K562 (cell line): ENCODE measurements around the gene TESMIN. TPM values are rescaled to one million over a fixed set of nuclear protein-coding genes. Genes with fewer than 3 reads are reported as not detected.
A peak's percentile ranks its signal among the peaks of the same experiment; 100 is the strongest.

Experiments used
- ATAC-seq: fragments of 200-7000 bp; cut with Tn5 transposase; 3 replicates; pipeline ENCODE4 v1.9.1; 2020; ENCODE audit warnings: moderate library complexity
- BruUV-seq: library from RNA; stranded (reverse); fragments of 400-500 nt; replicated peaks from 2 replicates; lab custom pipeline; 2021; lab: Mats Ljungman, UMichigan
- CTCF ChIA-PET: fragments of 300-600 bp; formaldehyde crosslinking; extraction: SDS; loops from one replicate; lab custom pipeline; 2021; ENCODE audit warnings: low intra/inter-chr PET ratio; lab: Yijun Ruan, JAX
- POLR2A ChIA-PET: fragments of 300-600, 350-650 bp; sonication (Branson Sonifier 250); formaldehyde crosslinking; extraction: SDS; loops from one replicate; lab custom pipeline; 2021; ENCODE audit warnings: antibody characterized with exemption, inconsistent platforms; lab: Yijun Ruan, JAX
- DNase-seq, 4 experiments: peaks; one replicate each; pipeline versions ENCODE4 v3.0.0 to v3.0.0-alpha.2; 2011 to 2018; ENCODE audit warnings: low spot score in 3 of 4, mixed read lengths in 3 of 4; ENCODE audit errors: extremely low read depth in 1 of 4
- FAIRE-seq: peaks from 2 replicates; lab custom pipeline; 2011; peaks lifted over from hg19 to GRCh38; lab: Jason Lieb, UNC
- H2AFZ ChIP-seq: 2 replicates; pipeline ENCODE4 v1.6.0; 2011; ENCODE audit warnings: low read depth, low read length, control low read depth, inconsistent platforms
- H3K27ac ChIP-seq: fragments of 200-600 bp; 3 replicates; pipeline ENCODE4 v1.8.0; 2011; ENCODE audit warnings: low read depth, mild to moderate bottlenecking, control low read depth, inconsistent platforms, low read length, moderate library complexity, mixed read lengths; ENCODE audit errors: extremely low read depth
- H3K27me3 ChIP-seq, 2 experiments: fragments of 300-600 bp in 1 of 2; 2 replicates in 1 of 2; 3 replicates in 1 of 2; pipeline versions ENCODE4 v1.6.0 to v1.8.0; 2011; ENCODE audit warnings: inconsistent platforms in 2 of 2, low read length in 2 of 2, mild to moderate bottlenecking in 1 of 2, mixed read lengths in 1 of 2, moderate library complexity in 1 of 2; ENCODE audit not compliant: control insufficient read depth in 2 of 2, insufficient read depth in 2 of 2
- H3K36me3 ChIP-seq: fragments of 300-600 bp; 3 replicates; pipeline ENCODE4 v1.8.0; 2011; ENCODE audit warnings: mild to moderate bottlenecking, low read length, inconsistent platforms; ENCODE audit not compliant: control insufficient read depth, insufficient read depth
- H3K4me1 ChIP-seq, 2 experiments: fragments of 200-600 bp in 1 of 2; replicated peaks in 1 of 2; 2 replicates in 1 of 2; 3 replicates in 1 of 2; pipeline versions ENCODE4 v1.5.1 to v1.8.0; 2011; ENCODE audit warnings: inconsistent platforms in 2 of 2, low read length in 2 of 2, mild to moderate bottlenecking in 1 of 2, mixed read lengths in 1 of 2, moderate library complexity in 1 of 2; ENCODE audit not compliant: control insufficient read depth in 2 of 2, insufficient read depth in 2 of 2
- H3K4me2 ChIP-seq: 2 replicates; pipeline ENCODE4 v1.6.1; 2011; ENCODE audit warnings: low read length, control low read depth, inconsistent platforms, mixed read lengths; ENCODE audit not compliant: insufficient read depth
- H3K4me3 ChIP-seq: fragments of 200-600 bp; sonication (generic), shearing (Covaris generic); 2 replicates; pipeline ENCODE4 v1.5.1; 2016; ENCODE audit warnings: control low read depth, inconsistent platforms
- H3K79me2 ChIP-seq: fragments of 200-600 bp; 3 replicates; pipeline ENCODE4 v1.8.0; 2011; ENCODE audit warnings: low read length, inconsistent platforms; ENCODE audit not compliant: control insufficient read depth, insufficient read depth
- H3K9ac ChIP-seq, 2 experiments: 2 replicates each; pipeline versions ENCODE4 v1.6.0 to v1.6.1; 2011; ENCODE audit warnings: low read depth in 2 of 2, low read length in 2 of 2, control low read depth in 1 of 2, inconsistent platforms in 1 of 2, mild to moderate bottlenecking in 1 of 2, mixed read lengths in 1 of 2; ENCODE audit not compliant: insufficient read depth in 1 of 2
- H3K9me1 ChIP-seq: one replicate; pipeline ENCODE4 v1.6.0; 2011; ENCODE audit warnings: inconsistent platforms, mild to moderate bottlenecking, low read length, moderate library complexity; ENCODE audit not compliant: control insufficient read depth, insufficient read depth
- H3K9me3 ChIP-seq: replicated peaks from 2 replicates; pipeline ENCODE4 v1.5.1; 2011; ENCODE audit warnings: low read depth, low read length, inconsistent platforms; ENCODE audit not compliant: control insufficient read depth, insufficient read depth
- H4K20me1 ChIP-seq: replicated peaks from 2 replicates; pipeline ENCODE4 v1.6.1; 2011; ENCODE audit warnings: low read length, inconsistent platforms, mixed read lengths; ENCODE audit not compliant: control insufficient read depth, insufficient read depth
- CTCF ChIP-seq, 3 experiments: IDR thresholded peaks in 2 of 3; conservative IDR thresholded peaks in 1 of 3; 2 replicates each; pipeline ENCODE4 v1.5.1; 2011 to 2012; ENCODE audit warnings: low read length in 3 of 3, mild to moderate bottlenecking in 3 of 3, control low read depth in 2 of 3, improper control_type of control experiment in 1 of 3, inconsistent platforms in 1 of 3, low read depth in 1 of 3, mixed read lengths in 1 of 3, moderate library complexity in 1 of 3; ENCODE audit not compliant: insufficient read depth in 2 of 3
- MAFK ChIP-seq: IDR thresholded peaks from 2 replicates; pipeline ENCODE4 v1.6.1; 2011; ENCODE audit warnings: low read length, improper control_type of control experiment
- RAD21 ChIP-seq, 2 experiments: fragments of 250-450 bp in 1 of 2; fragments of 450-650 bp in 1 of 2; sonication (Bioruptor Pico) in 1 of 2; formaldehyde crosslinking in 1 of 2; IDR thresholded peaks in 1 of 2; conservative IDR thresholded peaks in 1 of 2; 2 replicates each; pipeline versions ENCODE4 v1.4.0 to v1.8.0; 2020 to 2022; ENCODE audit warnings: mild to moderate bottlenecking in 2 of 2, moderate library complexity in 1 of 2
- WGBS: fragments of 100-300 bp; shearing (Covaris generic); methylation state at CpG from one replicate; pipeline ENCODE4 v1.1.6; 2016; ENCODE audit warnings: low coverage, mixed read lengths; ENCODE audit not compliant: insufficient coverage; ENCODE audit errors: missing lambda C conversion rate; 5-methylcytosine and 5-hydroxymethylcytosine counted together
- in situ Hi-C: fragments of 300-500 bp; cut with MboI; formaldehyde crosslinking; loops from 4 replicates; pipeline ENCODE4 v1.15.0; 2018; ENCODE audit warnings: inconsistent platforms, mixed read lengths
- intact Hi-C: fragments of 100-400 bp; cut with micrococcal nuclease; formaldehyde crosslinking; loops from 2 replicates; pipeline ENCODE4 v1.14.2; 2022
- polyA plus RNA-seq, 8 experiments: library from polyadenylated mRNA; depleted of rRNA in 4 of 8; stranded (reverse) in 5 of 8; unstranded in 3 of 8; fragments of >200 nt; fragmentation: Nextera tagmentation in 2 of 8; fragmentation: Illumina TruSeq in 1 of 8; extraction: Ambion mirVana in 2 of 8; extraction: Trizol in 1 of 8; gene quantifications; 2 replicates each; pipeline versions ENCODE4 v1.2.1 to v1.2.3, GENCODE V29; 2011 to 2014; ENCODE audit warnings: inconsistent platforms in 1 of 8, missing spikeins in 1 of 8
- total RNA-seq, 7 experiments: library from RNA; depleted of rRNA in 6 of 7; stranded (reverse); fragments of >200 nt in 6 of 7; fragmentation: Illumina TruSeq in 2 of 7; extraction: Trizol in 2 of 7; gene quantifications; 2 replicates each; pipeline versions ENCODE4 v1.2.1 to v1.2.3, GENCODE V29; 2011 to 2021; ENCODE audit warnings: low replicate concordance in 1 of 7

Gene TESMIN
- total and polyA plus RNA-seq, 9 of the 15 experiments (the other 6 are each of a cell fraction or from before 2014, with no cell fraction given) = 8.9 to 50.5 (median 15.0) TPM

DNA sequence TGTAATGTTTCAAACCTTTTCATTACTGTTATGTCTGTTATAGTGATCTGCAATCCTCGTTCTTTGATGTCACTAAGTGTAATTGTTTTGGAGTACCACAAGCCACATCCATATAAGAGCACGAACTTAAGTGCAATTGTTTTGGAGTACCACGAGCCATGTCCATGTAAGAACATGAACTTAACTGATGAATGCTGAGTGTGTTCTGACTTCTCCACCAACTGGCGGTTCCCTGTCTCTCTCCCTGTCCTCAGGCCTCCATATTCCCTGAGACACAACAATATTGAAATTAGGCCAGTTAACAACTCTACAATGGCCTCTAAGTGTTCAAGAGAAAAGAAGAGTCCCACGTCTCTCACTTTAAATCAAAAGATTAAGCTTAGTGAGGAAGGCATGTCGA is 23.5 kb downstream of the TESMIN start:
- H3K9me1 ChIP-seq = no peaks in the 10 kb centered on the region
- intact Hi-C loops = no loop called here
- TF ChIP-seq CTCF (IDR thresholded peaks at IDR 0.05 in 2 of 3, conservative IDR thresholded peaks at IDR 0.05 in 1 of 3; ENCODE audit: insufficient read depth in 2 of 3, low read depth in 1 of 3, low read length in 3 of 3) (peak in 1 of 3 experiments; percentile 24; a peak in 2 of 6 replicates), MAFK (no peak), RAD21 (CRISPR knock-in tag; conservative IDR thresholded peaks at IDR 0.05 in 1 of 2, IDR thresholded peaks at IDR 0.05 in 1 of 2) (peak in 1 of 2 experiments; percentile 28; a peak in 1 of 4 replicates)
- no peak overlapping the region for H3K9ac ChIP-seq
- CTCF ChIA-PET = no interaction called here
- WGBS = 15% methylated on average over 6 of the region's 6 CpGs
- H3K79me2 ChIP-seq = no peaks in the 10 kb centered on the region
- peak overlapping the region; percentile 8; the same call in 1 of the 2 replicates for H2AFZ ChIP-seq
- ATAC-seq (peak; percentile 55; the same call in 1 of the 3 replicates), FAIRE-seq (peak; percentile 69), DNase-seq (no peak)
- no peaks in the 10 kb centered on the region for H3K4me1 ChIP-seq
- H3K27me3 ChIP-seq = peaks cover 4 to 5% of the 10 kb centered on the region in 2 experiments; a peak in 2 of 5 replicates
- POLR2A ChIA-PET = interaction anchor here (1.0 to 1.6 kb wide), 4 partner anchors 10 to 40 kb away, joined by 3 to 5 read pairs (median 3); no protein-coding TSS in a partner anchor
- no peak overlapping the region for H3K27ac ChIP-seq
- no peaks in the 10 kb centered on the region for H3K9me3 ChIP-seq
- BruUV-seq = no TSS peak
- in situ Hi-C loops = no loop called here
- H3K4me3 ChIP-seq = no peak overlapping the region
- H3K4me2 ChIP-seq = no peak overlapping the region
- no peaks in the 10 kb centered on the region for H3K36me3 ChIP-seq
- H4K20me1 ChIP-seq = no peaks in the 10 kb centered on the region; the same call in 1 of the 2 replicates
